ENCODE results near the gene CSTF3. TPM values are rescaled to one million over a fixed set of nuclear protein-coding genes. Genes with fewer than 3 reads are reported as not detected.
"Not testable (repeated sequence)": the region's sequence is repeated elsewhere in the genome, so short reads cannot be mapped to it uniquely, and the experiment has no call there.

Gene CSTF3
- total RNA-seq, 1 experiment from 2014 or later, result 37.3 TPM

- DNase-seq (ENCODE audit: extremely low read depth, low read depth), result no peak
Measured at GRCh38 chr11:33162831-33163230, 1.6 kb upstream of the CSTF3 start.

DNA sequence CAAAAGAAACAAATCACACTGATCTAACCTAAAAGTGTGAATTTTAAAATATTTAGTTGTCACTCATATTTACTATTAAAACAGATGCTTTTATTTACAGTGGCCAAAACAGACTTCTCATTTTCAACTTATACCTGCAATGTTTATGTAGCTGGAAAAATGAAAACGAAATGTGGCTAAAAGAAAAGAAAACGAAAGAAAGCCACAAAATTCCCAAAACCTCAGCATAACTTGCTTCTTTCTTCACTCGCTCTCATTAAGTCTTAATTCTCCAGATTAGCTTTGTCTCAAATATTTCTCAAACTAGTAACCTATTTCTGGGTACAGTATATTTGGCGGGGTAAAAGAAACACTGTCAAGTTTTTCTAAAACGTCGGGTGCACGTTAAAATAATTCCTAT is 693 bp downstream of the CSTF3 start:
- no peak for DNase-seq (ENCODE audit: extremely low read depth, low read depth)

- no peak for DNase-seq (ENCODE audit: extremely low read depth, low read depth)
Measured at GRCh38 chr11:33160136-33160535, 1.1 kb downstream of the CSTF3 start.

GRCh38 chr11:33159378-33159867 is 1.9 kb downstream of the CSTF3 start:
- not testable (repeated sequence) for DNase-seq (ENCODE audit: extremely low read depth, low read depth)

DNA sequence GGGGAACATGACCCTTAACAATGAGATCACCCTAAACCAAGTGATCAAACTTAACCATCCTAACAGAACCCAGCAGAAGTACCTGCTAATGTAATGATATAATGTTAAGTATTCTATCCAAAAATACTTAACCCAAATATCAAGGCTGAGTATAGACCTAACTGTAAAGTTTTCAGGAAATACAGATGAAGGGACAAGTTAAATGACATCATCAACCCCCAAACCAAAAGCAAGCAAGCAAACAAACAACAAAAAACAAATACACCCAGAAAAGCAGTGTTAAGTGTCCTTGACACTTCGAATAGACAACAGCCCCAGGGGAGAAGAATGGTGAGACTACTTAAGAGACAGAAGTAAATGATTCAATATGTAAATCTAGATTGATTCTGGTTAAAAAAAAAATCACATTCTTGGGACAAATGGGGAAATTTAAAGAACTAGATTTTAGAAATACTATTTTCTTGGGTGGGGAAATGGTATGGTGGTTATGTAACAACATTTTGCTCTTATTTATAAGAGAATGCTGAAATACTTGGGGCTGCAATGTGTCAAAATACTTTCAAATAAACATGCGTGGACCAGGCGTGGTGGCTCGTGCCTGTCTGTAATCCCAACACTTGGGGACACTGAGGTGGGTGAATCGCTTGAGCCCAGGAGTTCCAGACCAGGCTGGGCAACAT is 2.5 kb downstream of the CSTF3 start:
- no peak for DNase-seq (ENCODE audit: extremely low read depth, low read depth)

DNA sequence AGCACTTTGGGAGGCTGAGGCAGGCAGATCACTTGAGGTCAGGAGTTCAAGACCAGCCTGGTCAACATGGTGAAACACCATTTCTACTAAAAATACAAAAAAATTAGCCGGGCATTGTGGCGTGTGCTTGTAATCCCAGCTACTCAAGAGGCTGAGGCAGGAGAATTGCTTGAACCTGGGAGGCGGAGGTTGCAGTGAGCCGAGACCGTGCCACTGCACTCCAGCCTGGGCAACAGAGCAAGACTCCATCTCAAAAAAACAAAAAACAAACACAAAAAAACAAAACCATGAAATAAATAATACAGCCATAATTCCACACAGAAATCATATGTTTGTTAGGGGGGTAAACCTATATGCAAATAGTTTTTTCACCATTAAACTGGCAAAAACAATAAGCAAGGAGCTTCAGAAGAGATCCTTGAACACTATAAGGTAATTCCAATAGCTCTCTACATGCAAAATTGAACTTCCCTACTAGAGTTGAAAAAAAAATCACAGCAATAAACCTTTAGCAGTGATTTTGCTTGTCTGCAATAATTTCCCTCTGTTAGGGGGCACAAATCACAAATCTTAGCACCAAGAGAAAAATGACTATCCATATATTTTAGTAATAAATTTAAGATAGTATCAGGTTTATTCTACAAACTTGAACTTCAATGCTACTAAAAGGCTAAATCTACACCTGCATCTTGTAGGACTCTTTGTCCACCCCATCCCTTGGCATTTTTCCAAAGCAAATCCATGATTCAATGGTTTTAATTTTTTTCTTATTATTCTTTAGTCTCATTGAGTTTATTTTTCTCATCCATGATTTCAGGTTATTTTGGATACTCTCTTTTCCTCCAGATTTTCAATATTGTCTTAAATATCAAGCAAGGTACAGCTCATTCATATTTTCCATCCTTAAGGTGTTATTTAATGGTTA is 3.9 kb downstream of the CSTF3 start:
- no peak for DNase-seq (ENCODE audit: extremely low read depth, low read depth)

GRCh38 chr11:33151399-33151798 is 9.9 kb downstream of the CSTF3 start:
- DNase-seq (ENCODE audit: extremely low read depth, low read depth), result no peak

GRCh38 chr11:33147559-33147958 is 13.7 kb downstream of the CSTF3 start:
- DNase-seq (ENCODE audit: extremely low read depth, low read depth), result no peak

DNA sequence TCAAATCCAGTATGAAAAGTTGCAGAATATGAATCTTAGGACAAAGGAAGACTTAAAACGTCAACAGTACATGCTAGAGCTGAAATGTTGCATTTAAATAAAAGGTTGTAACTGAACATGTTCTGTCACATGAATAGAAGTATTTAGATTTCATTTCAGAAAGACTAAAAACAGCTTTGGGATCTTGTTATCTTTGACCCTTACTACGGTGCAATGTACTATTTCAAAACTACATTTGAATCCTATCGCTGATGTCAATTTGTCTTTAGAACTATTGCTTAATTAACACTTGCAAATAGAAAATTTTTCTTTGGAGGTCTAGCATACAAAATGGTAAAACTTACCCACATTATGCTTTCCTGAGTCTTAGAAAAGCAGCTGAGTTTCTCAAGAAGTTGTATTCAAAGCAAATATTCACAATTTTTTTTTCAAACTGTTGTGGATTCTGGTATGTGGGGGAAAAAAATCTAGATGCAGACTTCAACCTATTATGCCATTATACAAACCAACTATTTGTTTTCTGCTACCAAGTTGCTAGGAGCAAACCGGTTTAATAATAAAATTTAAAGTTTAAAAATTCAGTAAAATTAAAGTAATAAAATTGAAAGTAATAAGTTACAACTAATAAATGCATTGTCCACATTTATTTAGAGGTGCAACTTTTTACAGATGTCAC is 25.4 kb downstream of the CSTF3 start:
- no peak for DNase-seq (ENCODE audit: extremely low read depth, low read depth)

GRCh38 chr11:33135216-33135615 is 26.1 kb downstream of the CSTF3 start:
- DNase-seq (ENCODE audit: extremely low read depth, low read depth), result no peak

- DNase-seq (ENCODE audit: extremely low read depth, low read depth), result no peak
Measured at GRCh38 chr11:33134276-33134675, 27.0 kb downstream of the CSTF3 start.

GRCh38 chr11:33133761-33134160 is 27.5 kb downstream of the CSTF3 start:
- no peak for DNase-seq (ENCODE audit: extremely low read depth, low read depth)

GRCh38 chr11:33132510-33132909 is 28.8 kb downstream of the CSTF3 start:
- DNase-seq (ENCODE audit: extremely low read depth, low read depth), result no peak

GRCh38 chr11:33128739-33129138 is 32.5 kb downstream of the CSTF3 start:
- no peak for DNase-seq (ENCODE audit: extremely low read depth, low read depth)

DNA sequence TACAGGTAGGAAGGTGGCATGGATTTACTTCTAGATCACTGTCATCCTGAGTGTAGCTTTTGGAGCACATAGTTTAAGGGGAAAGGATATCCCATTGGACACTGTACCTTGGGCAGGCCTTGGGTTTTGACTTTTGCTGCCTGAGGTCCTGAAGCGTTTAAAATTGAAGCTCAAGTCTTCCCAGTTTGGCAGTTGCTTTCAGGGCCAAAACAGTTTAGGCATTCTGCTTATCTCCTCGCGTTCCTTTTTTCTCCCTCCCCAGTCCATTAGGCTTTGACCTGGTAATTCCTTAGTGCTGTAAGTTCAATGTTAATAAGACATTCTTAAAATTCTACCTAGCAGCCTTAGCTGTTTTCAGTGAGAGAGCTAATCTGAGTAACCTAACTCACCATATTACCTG is 35.7 kb downstream of the CSTF3 start:
- DNase-seq (ENCODE audit: extremely low read depth, low read depth), result no peak

GRCh38 chr11:33125025-33125424 is 36.3 kb downstream of the CSTF3 start:
- DNase-seq (ENCODE audit: extremely low read depth, low read depth), result no peak

DNA sequence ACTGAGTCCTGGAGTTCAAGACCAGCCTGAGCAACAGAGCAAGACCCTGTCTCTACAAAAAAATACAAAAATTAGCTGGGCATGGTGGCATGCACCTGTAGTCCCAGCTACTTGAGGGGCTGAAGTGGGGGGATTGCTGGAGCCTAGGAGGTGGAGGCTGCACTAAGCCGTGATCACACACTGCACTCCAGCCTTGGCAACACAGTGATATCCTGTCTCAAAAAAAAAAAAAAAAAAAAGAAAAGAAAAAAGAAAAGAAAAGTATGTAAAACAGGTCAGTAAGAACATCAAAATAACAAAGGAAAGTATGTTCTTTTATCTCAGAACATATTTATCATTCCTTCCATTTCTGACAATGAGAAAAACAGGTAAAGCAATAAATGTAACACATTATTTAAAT is 38.6 kb downstream of the CSTF3 start:
- DNase-seq (ENCODE audit: extremely low read depth, low read depth), result not testable (repeated sequence)

DNA sequence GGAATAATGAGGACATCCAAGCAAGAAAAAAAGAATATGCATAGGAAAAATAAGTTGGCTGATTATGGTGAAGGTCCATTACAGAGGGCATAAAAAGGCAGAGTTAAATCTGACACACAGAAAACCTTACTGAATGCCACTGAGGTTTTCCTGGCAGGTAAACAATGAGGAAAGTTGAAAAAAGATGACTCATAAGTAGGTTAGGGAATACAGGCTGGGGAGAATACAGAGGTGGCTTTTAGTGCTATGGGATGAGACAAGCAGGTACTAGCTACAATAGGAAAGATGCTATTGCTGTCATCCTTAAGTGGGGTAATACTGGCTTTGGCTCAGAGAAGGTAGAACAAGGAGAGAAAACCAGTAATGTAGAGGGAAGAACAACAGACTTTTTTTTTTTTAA is 44.7 kb downstream of the CSTF3 start:
- no peak for DNase-seq (ENCODE audit: extremely low read depth, low read depth)

DNA sequence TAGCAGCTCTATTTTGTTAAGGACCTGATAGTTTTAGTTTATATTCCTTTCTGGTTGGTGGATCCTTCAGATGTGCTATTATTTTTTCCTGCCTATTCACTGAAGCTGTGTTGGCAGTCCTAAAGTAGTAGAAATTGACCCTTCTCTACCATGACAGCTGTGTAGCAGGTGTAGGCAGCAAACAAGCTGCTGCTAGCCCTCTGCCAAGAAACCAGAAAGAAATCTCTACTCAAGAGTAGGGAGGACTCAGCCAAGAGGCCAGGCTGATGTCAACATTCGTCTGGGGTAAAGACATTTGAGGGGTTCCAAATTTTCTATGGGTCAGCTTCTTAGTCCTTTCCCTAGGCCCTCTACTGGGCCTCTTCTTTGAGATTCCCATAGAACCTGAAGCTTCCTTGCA is 51.2 kb downstream of the CSTF3 start:
- no peak for DNase-seq (ENCODE audit: extremely low read depth, low read depth)

DNA sequence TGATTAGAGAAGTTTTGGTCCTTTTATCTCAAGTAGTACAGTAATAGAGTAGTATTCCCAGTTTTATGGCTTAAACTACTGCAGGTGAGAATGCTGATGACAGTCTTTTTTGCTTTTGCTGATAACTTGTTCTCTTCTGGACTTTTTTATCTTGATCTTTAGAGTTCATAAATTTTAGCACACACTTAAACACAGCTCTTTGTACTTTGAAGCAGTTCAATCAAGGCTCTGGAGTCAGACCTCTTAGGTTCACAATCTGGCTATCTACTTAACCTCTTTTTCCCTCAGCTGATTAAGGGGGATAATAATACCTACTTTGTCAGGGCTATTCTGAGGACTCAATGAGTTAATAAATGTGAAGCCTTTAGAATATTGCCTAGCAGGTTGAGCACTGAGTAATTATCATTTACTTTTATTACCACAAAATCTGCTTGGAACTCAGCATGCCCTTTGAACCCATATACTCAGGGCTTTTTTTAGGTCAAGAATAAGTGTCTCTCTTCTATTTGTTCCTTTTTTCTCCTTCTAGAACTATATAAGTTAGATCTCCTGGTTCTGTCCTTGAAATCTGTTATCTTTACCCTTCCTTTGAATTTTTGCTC is 51.9 kb downstream of the CSTF3 start:
- DNase-seq (ENCODE audit: extremely low read depth, low read depth), result no peak

- no peak for DNase-seq (ENCODE audit: extremely low read depth, low read depth)
Measured at GRCh38 chr11:33103836-33104235, 57.4 kb downstream of the CSTF3 start.

Measured in NCI-H460 (cell line).